Measurements from ENCODE around the gene LTBP4. TPM values are rescaled to one million over a fixed set of nuclear protein-coding genes. Genes with fewer than 3 reads are reported as not detected.
"Not testable (repeated sequence)": the region's sequence is repeated elsewhere in the genome, so short reads cannot be mapped to it uniquely, and the experiment has no call there.

The LTBP4 gene
- total RNA-seq, result 225 TPM

DNA sequence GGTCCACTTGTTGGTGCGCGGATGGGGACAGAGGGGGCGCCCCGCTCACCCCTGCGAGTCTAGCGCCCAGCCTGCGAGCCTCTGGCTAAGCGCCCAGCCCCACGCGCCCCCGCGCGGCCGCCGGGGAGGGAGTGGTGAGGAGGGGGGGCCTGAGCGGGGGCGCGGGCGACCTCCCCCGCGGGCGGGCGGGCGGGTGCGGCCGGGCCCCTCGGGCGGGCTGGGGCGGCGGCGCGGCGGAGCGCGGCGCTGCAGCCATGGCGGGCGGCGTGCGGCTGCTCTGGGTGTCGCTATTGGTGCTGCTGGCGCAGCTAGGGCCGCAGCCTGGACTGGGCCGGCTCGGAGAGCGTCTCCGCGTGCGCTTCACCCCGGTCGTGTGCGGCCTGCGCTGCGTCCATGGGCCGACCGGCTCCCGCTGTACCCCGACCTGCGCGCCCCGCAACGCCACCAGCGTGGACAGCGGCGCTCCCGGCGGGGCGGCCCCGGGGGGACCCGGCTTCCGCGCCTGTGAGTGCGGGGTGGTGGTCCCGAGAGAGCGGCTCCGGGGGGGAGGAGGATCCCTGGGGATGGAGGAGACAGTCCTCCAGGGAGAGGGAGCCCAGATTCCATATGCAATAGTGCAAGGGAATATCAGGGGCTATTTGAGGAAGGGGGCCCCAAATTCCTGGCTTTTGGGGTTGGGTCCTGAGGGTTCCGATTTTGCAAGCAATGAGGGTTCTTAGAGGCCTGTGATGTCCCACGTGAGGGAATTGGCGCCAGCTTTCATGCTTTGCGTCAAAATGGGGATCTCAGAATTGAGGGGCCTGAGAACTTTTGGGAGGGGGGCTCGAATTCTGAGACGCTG, at the start of gene LTBP4:
Gene LTBP4, plus strand, starts transcription at position 236 of the 841 bp plus-strand sequence. Its CDS starts 19 bp downstream, at position 255.
- DNase-seq (ENCODE audit: low spot score), result no peak

DNA sequence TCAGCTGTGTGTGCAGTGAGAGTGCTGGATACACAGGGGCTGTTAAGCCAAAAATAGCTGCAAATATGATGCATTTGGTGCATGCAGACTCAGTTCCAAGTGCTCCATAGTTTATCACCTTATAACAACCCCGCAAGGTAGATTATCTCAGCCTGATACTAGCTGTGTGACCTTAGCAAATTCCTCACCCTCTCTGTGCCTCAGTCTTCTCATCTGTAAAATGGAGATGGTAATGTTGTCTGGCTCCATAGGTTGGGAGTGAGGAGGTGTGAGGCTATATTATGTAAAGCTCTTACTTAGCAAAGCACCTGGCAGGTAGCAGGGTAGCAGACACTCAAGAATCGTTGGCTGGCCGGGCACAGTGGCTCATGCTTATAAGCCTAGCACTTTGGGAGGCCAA, 48.3 kb upstream of the LTBP4 start:
- DNase-seq (ENCODE audit: low spot score), result no peak

- no peak for DNase-seq (ENCODE audit: low spot score)
These were observed 47.0 kb upstream of the LTBP4 start for GRCh38 chr19:40553885-40554857.

DNA sequence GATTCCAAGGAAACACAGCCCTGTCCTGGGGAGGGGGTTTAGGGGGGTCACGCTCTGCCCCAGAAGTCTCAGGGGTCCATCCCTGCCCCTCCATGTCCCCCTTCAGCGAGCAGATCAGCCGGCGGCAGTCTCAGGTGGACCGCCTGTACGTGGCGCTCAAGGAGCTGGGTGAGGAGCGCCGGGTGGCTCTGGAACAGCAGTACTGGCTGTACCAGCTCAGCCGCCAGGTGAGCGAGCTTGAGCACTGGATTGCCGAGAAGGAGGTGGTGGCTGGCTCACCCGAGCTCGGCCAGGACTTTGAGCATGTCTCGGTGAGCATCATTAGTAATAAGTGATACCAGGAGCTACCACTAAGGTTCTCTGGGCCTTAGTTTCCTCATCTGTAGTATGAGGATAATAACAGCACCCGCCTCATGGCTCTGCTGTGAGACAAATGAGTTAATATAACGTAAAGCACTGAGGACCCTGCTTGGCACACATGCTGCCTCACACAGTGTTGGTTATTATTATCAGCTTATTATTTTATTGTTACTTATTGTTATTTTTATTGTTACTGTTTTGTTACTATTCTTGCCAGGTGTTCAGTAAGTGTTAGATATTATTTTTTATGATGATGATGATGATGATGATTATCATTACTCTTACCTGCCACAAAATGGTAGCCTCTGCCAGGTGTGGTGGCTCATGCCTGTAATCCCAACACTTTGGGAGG, 45.0 kb upstream of the LTBP4 start:
- DNase-seq (ENCODE audit: low spot score), result no peak

GRCh38 chr19:40556953-40557530, 44.1 kb upstream of the LTBP4 start:
- no peak for DNase-seq (ENCODE audit: low spot score)

GRCh38 chr19:40559394-40559793, 41.8 kb upstream of the LTBP4 start:
- no peak for DNase-seq (ENCODE audit: low spot score)

DNA sequence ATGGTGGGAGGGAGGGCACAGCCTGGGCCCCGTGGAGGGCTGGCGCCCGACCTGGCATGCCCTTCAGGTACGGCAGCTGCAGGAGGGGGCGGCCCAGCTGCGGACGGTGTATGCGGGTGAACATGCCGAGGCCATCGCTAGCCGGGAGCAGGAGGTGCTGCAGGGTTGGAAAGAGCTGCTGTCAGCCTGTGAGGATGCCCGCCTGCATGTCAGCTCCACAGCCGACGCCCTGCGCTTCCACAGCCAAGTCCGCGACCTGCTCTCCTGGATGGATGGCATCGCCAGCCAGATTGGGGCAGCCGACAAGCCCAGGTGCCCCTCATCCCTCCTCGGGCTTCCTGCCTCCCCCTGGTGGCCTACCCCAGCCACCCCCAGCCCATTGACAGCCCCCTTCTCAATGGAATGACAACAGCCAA, 41.1 kb upstream of the LTBP4 start:
- no peak for DNase-seq (ENCODE audit: low spot score)

- no peak for DNase-seq (ENCODE audit: low spot score)
These were observed 39.2 kb upstream of the LTBP4 start for GRCh38 chr19:40561947-40562346.

- DNase-seq (ENCODE audit: low spot score), result not testable (repeated sequence)
These were observed 36.6 kb upstream of the LTBP4 start for GRCh38 chr19:40564535-40564934.

GRCh38 chr19:40565355-40565754, 35.8 kb upstream of the LTBP4 start:
- no peak for DNase-seq (ENCODE audit: low spot score)

- no peak for DNase-seq (ENCODE audit: low spot score)
These were observed 35.2 kb upstream of the LTBP4 start for GRCh38 chr19:40565910-40566495.

GRCh38 chr19:40567040-40567749, 34.0 kb upstream of the LTBP4 start:
- no peak for DNase-seq (ENCODE audit: low spot score)

DNA sequence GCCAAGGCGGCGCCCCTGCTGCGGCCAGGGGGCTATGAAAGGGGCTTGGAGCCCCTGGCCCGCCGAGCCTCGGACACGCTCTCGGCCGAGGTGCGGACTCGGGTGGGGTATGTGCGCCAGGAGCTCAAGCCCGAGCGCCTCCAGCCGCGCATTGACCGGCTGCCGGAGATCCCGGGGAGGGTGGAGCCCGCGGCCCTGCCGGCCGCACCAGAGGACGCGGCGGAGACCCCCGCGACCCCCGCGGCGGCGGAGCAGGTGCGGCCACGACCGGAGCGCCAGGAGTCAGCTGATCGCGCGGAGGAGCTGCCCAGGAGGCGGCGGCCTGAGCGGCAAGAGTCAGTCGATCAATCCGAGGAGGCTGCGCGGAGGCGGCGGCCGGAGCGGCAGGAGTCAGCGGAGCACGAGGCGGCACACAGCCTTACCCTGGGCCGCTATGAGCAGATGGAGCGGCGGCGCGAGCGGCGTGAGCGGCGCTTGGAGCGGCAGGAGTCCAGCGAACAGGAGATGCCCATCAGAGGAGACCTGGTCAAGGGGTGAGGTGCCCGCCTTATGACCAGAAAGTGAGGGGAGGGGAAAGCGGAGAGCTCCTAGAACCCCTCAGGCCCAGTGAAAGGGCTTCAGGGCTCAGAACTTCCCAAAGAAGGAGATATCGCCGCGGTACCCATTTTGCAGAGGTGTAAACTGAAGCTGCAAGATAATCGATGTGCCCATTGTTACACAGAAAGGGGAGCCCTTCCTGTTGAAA, 33.2 kb upstream of the LTBP4 start:
- no peak for DNase-seq (ENCODE audit: low spot score)

- peak; percentile 99 for DNase-seq (ENCODE audit: low spot score)
These were observed 30.7 kb upstream of the LTBP4 start for GRCh38 chr19:40570313-40571004.

GRCh38 chr19:40571005-40571318, 30.2 kb upstream of the LTBP4 start:
- DNase-seq (ENCODE audit: low spot score), result no peak

GRCh38 chr19:40571831-40572495, 29.2 kb upstream of the LTBP4 start:
- no peak for DNase-seq (ENCODE audit: low spot score)

GRCh38 chr19:40575326-40575725, 25.8 kb upstream of the LTBP4 start:
- no peak for DNase-seq (ENCODE audit: low spot score)

DNA sequence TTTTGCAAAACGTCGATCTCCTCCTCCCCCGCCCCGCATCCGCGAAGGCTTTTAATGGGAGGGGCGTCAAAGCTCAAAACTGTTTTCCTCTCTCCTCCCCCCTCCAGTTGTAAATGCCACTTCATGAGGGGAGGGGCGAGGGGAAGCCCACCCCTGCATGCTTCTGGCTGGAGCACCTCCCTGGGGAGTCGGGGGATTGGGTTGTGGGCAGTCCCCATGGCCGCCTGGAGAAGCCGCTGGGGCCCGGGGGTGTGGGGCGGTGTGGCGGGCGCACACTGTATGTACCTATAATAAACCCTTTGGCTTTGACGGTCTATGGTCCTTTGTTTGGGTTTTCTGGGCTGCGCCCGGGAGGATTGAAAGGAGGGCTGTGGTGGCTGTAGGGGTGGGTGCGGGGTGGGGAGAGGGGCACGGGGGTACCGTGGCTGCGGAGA, 25.0 kb upstream of the LTBP4 start:
- no peak for DNase-seq (ENCODE audit: low spot score)
